ENCODE results near the gene OR52L1.

Gene OR52L1

GRCh38 chr11:5986885-5987284 lies at the start of gene OR52L1:
Gene OR52L1 (minus strand): TSS chr11:5986985. CDS start chr11:5986930, 55 bp downstream.
- no peak for TF ChIP-seq CTCF (IDR thresholded peaks at IDR 0.05; ENCODE audit: insufficient read depth, low read length, poor library complexity, severe bottlenecking)
- no peaks in the 10 kb centered on the region for H3K27me3 ChIP-seq (replicated peaks; ENCODE audit: control insufficient read depth, insufficient read depth, low read length)
- DNase-seq (ENCODE audit: extremely low read depth, insufficient read length), result no peak
- no peaks in the 10 kb centered on the region for H3K36me3 ChIP-seq (ENCODE audit: control insufficient read depth, insufficient read depth, low read length)
- H3K4me3 ChIP-seq (replicated peaks; ENCODE audit: low read depth, low read length), result no peak within 1 kb of the TSS

- no peak for TF ChIP-seq CTCF (IDR thresholded peaks at IDR 0.05; ENCODE audit: insufficient read depth, low read length, poor library complexity, severe bottlenecking)
- Histone ChIP-seq H3K36me3 (ENCODE audit: control insufficient read depth, insufficient read depth, low read length) (no peaks in the 10 kb centered on the region), H3K27me3 (replicated peaks; ENCODE audit: control insufficient read depth, insufficient read depth, low read length) (no peaks in the 10 kb centered on the region; the same call in 1 of the 2 replicates), H3K4me3 (replicated peaks; ENCODE audit: low read depth, low read length) (no peak within 1 kb of the TSS)
- DNase-seq (ENCODE audit: extremely low read depth, insufficient read length), result no peak
These were observed 44.1 kb upstream of the OR52L1 start, which contains the start of gene OR56A1 for GRCh38 chr11:6030708-6031405. Gene OR56A1 (minus strand): TSS chr11:6030758. CDS start chr11:6027692, 3,066 bp downstream.

GRCh38 chr11:6027501-6027900 lies 40.7 kb upstream of the OR52L1 start:
- Histone ChIP-seq H3K4me3 (replicated peaks; ENCODE audit: low read depth, low read length) (no peak overlapping the region), H3K27me3 (replicated peaks; ENCODE audit: control insufficient read depth, insufficient read depth, low read length) (no peaks in the 10 kb centered on the region), H3K36me3 (ENCODE audit: control insufficient read depth, insufficient read depth, low read length) (no peaks in the 10 kb centered on the region)
- TF ChIP-seq CTCF (IDR thresholded peaks at IDR 0.05; ENCODE audit: insufficient read depth, low read length, poor library complexity, severe bottlenecking), result no peak
- no peak for DNase-seq (ENCODE audit: extremely low read depth, insufficient read length)

- no peaks in the 10 kb centered on the region for H3K27me3 ChIP-seq (replicated peaks; ENCODE audit: control insufficient read depth, insufficient read depth, low read length)
- no peak overlapping the region for H3K4me3 ChIP-seq (replicated peaks; ENCODE audit: low read depth, low read length)
- H3K36me3 ChIP-seq (ENCODE audit: control insufficient read depth, insufficient read depth, low read length), result no peaks in the 10 kb centered on the region
- no peak for DNase-seq (ENCODE audit: extremely low read depth, insufficient read length)
- TF ChIP-seq CTCF (IDR thresholded peaks at IDR 0.05; ENCODE audit: insufficient read depth, low read length, poor library complexity, severe bottlenecking), result no peak
These were observed 38.3 kb upstream of the OR52L1 start for GRCh38 chr11:6025056-6025455.

- DNase-seq (ENCODE audit: extremely low read depth, insufficient read length), result no peak
- Histone ChIP-seq H3K4me3 (replicated peaks; ENCODE audit: low read depth, low read length) (no peak overlapping the region), H3K36me3 (ENCODE audit: control insufficient read depth, insufficient read depth, low read length) (no peaks in the 10 kb centered on the region), H3K27me3 (replicated peaks; ENCODE audit: control insufficient read depth, insufficient read depth, low read length) (no peaks in the 10 kb centered on the region)
- TF ChIP-seq CTCF (IDR thresholded peaks at IDR 0.05; ENCODE audit: insufficient read depth, low read length, poor library complexity, severe bottlenecking), result peak; percentile 46
These were observed 36.2 kb upstream of the OR52L1 start for GRCh38 chr11:6022956-6023355.
